Measurements from ENCODE around the gene USP24.

- TF ChIP-seq ZNF232 (CRISPR knock-in tag; IDR thresholded peaks at IDR 0.05) (no peak), ZNF263 (CRISPR knock-in tag; IDR thresholded peaks at IDR 0.05; ENCODE audit: low read depth) (no peak), CREB1 (CRISPR knock-in tag; IDR thresholded peaks at IDR 0.05) (no peak), CTCF (IDR thresholded peaks at IDR 0.05) (no peak)
- TF ChIP-seq, protein P1, sequence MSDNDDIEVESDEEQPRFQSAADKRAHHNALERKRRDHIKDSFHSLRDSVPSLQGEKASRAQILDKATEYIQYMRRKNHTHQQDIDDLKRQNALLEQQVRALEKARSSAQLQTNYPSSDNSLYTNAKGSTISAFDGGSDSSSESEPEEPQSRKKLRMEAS (CRISPR knock-in tag; IDR thresholded peaks at IDR 0.05), result no peak
Observed at GRCh38 chr1:55200667-55201066, 14.5 kb downstream of the USP24 start.
